C4-2B (cell line): ENCODE results near the gene CAMK1D.

ENCODE experiments used
- H3K27ac ChIP-seq: fragments of 450-650 bp; 2 replicates; pipeline ENCODE4 v1.5.1; 2017
- ZFX ChIP-seq: fragments of 450-650 bp; IDR thresholded peaks from 2 replicates; pipeline ENCODE4 v1.6.1; 2017
- TF ChIP-seq, protein P1 (sequence below): fragments of 450-650 bp; conservative IDR thresholded peaks from 2 replicates; pipeline ENCODE4 v1.5.1; 2017; ENCODE audit warnings: mild to moderate bottlenecking

The CAMK1D gene

GRCh38 chr10:12638103-12638502 is 288.8 kb downstream of the CAMK1D start:
- no peak for TF ChIP-seq ZFX
- TF ChIP-seq, protein P1, sequence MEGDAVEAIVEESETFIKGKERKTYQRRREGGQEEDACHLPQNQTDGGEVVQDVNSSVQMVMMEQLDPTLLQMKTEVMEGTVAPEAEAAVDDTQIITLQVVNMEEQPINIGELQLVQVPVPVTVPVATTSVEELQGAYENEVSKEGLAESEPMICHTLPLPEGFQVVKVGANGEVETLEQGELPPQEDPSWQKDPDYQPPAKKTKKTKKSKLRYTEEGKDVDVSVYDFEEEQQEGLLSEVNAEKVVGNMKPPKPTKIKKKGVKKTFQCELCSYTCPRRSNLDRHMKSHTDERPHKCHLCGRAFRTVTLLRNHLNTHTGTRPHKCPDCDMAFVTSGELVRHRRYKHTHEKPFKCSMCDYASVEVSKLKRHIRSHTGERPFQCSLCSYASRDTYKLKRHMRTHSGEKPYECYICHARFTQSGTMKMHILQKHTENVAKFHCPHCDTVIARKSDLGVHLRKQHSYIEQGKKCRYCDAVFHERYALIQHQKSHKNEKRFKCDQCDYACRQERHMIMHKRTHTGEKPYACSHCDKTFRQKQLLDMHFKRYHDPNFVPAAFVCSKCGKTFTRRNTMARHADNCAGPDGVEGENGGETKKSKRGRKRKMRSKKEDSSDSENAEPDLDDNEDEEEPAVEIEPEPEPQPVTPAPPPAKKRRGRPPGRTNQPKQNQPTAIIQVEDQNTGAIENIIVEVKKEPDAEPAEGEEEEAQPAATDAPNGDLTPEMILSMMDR: no peak
- H3K27ac ChIP-seq: no peak overlapping the region

DNA sequence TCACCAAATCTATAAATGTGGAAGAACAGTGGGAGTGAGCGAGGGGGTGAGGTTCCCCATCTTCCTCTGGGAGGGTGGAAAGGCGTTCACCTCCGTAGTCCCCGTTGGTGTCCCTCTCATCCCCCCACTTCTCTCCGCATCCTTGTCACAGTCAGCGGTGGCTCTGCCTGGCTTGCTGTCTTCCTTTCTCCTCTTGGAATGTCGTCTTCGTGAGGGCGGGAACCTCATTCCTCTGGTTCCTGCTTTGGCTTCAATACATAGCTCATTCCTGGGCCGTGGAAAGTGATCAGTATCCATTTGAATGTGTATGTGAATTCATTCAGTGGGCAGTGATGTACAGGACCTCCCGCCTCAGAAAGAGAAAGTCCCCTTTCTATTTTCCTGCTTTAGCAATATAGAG is 289.4 kb downstream of the CAMK1D start:
- TF ChIP-seq, protein P1: no peak
- TF ChIP-seq ZFX: no peak
- no peak overlapping the region for H3K27ac ChIP-seq

DNA sequence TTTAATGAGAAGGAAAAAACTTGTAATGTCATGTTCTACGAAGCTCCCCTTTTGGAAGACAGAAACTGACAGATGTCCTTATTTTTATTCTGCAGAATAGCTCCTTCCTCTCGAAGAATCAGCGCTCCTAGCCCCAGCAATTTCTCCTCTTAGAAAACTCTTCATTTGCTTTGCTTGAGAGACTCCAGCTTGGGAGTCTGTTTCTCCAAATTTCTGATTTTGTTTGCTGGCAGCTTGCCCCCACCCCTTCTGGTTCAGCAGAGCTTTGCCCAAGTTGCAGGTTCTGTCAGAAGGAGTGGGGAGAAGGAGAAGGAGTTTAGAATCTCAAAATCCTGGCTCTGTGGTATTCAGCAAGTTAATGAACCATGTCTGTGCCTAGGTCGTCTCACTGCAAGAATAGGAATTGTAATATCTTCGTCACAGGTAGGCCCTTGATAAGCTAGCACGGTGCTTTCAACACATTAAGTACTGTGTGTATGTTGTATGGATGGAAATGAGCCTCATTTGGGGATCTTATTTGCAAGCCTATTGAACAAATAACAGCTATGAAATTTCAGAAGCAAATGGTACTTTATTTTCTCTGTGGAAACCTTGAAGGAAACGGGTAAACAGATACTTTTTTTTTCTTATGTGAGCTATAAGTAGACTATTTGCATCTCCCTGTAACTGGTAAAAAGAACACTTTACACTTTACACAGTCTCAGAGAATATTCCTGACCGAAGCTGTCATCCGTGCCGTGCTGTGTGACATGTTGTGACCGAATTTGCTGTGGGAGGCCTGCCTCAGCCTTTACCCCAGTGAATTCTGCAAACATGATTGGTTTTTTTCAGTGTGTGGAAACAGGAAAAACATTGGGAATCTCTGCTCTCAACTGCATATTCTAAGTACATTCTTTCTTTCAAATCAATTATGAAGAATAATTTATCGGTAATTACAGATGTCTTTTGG is 290.9 kb downstream of the CAMK1D start:
- H3K27ac ChIP-seq: no peak overlapping the region
- TF ChIP-seq, protein P1: no peak
- no peak for TF ChIP-seq ZFX

GRCh38 chr10:12642036-12642435 is 292.7 kb downstream of the CAMK1D start:
- TF ChIP-seq, protein P1: no peak
- no peak for TF ChIP-seq ZFX
- no peak overlapping the region for H3K27ac ChIP-seq

- TF ChIP-seq, protein P1: no peak
- no peak for TF ChIP-seq ZFX
- no peak overlapping the region for H3K27ac ChIP-seq
Observed at GRCh38 chr10:12643279-12643678, 293.9 kb downstream of the CAMK1D start.

GRCh38 chr10:12644380-12645144 is 295.2 kb downstream of the CAMK1D start:
- H3K27ac ChIP-seq: no peak overlapping the region
- TF ChIP-seq ZFX: no peak
- TF ChIP-seq, protein P1: no peak

GRCh38 chr10:12645449-12645848 is 296.1 kb downstream of the CAMK1D start:
- H3K27ac ChIP-seq: no peak overlapping the region
- TF ChIP-seq ZFX: no peak
- TF ChIP-seq, protein P1: no peak
